AML-193 (cell line): Measurements from ENCODE around the gene VCX3A.
"Not testable (repeated sequence)": the region's sequence is repeated elsewhere in the genome, so short reads cannot be mapped to it uniquely, and the experiment has no call there.

Experiments used
- DNase-seq, 2 experiments: peaks; one replicate each; lab custom pipeline; 2025; lab: John Stamatoyannopoulos, UW

VCX3A gene

DNA sequence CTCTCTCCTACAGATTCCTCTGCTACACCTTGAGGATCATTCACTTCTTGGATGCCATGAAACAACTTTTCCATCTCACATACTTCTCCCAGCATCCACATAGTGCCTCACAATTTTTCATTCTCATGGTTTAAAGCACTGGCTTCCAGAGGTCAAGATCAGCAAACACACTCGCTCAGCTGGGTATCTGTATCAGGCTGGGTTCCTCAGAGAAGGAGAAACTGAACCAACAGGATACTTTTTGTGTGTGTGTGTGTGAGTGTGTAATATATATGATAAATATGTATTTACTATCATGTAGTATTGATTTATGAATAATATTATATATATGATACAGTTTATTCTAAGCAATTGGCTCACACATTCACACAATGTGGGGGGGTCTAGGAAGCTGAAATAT lies at the start of gene VCX3A:
VCX3A (minus strand) TSS at position 101 of the 400 bp plus-strand sequence. CDS start 621 bp downstream, outside the sequence.
- not testable (repeated sequence) for DNase-seq

DNA sequence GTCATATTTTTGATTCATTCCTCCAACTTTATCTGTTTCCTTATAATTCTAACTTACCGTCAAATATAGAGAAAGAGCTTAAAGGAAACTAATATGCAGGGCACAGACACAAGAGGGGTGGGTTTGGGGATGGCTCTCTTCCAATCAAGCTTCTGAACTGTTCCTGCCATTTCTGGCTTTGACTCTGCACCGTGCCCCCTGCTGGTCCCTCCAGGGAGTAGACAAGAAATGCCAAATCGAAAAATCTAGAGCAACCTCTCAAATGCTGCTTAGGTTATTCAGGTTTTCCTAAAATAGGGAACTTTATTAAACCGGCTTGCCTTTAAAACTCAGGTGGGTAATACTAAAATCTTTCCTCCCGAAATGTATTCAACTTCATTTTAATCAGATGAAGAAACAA lies 39.8 kb upstream of the VCX3A start:
- DNase-seq = no peak

DNA sequence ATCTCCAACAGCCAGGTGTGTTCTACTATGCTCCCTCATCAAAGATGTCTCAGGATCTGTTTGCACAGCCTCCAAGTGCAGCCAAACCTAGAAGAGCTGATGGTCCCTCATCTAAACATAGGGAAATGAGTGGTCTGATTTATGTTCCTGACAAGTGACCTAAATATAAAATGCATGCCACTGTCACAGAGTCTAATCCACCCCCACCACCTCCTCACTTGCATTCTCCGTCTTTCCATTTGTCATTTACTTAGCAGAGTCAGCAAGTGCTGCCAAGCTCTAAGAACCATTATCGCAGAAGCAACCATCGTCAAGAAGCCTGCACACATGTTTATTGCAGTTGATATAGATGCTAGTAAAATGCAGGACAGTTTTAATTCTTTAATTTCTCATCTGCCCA lies 33.1 kb upstream of the VCX3A start:
- no peak for DNase-seq

DNA sequence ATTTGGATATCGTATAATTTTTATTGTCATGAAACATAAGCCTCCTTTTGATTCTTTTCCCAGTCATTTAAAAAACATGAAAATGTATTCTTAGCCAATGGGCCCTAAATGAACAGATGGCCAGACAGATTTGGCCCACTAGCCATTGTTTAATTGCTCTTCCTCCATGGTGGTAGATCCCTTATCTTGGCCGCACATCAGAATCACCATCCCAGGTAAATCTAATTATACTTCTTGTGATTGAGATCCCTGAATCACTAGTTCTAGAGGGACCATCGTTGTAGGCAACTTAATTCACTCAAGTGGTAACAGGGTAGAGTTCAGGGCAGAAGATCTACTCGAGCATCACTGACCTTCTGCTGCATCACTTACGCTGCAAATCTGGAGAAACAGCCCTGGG lies 24.1 kb upstream of the VCX3A start:
- DNase-seq = no peak

DNA sequence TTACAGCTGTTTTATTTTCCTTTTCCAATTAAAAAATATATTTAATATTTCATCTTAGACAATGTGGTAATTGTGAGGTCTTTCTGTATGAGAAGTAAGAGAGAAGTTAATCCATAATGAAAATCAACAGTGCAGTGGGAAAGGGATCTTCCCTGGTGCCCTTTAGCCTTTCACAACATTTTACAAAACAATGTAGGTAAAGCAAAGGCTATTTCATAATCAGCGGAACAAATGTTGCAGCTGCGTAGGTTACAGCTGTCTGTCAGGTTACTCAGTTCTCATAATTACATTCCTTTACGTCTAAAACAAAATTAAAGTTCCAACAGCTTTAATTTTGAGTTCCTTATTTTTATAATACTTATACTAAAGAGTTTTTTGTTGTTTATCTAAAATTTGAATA lies 22.8 kb upstream of the VCX3A start:
- no peak for DNase-seq

DNA sequence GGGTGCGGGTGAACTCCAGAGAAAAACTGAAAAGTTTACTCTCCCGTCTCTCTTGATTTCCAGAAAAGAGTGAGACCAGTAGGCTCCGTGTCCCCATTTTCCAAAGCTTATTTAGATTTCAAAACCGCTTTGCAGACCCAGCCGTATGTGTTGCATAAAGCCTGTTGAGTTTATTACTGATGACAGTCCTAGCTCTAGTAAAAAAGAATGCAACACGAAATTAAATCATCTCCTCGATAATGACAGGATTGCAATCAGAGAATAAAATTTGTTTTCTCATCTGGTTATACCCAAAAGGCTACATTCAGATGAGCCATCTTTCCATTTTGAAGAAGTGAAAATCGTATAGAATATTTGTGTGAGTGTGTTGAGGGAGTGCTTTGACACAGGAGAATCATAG lies 16.1 kb upstream of the VCX3A start:
- DNase-seq = no peak

DNA sequence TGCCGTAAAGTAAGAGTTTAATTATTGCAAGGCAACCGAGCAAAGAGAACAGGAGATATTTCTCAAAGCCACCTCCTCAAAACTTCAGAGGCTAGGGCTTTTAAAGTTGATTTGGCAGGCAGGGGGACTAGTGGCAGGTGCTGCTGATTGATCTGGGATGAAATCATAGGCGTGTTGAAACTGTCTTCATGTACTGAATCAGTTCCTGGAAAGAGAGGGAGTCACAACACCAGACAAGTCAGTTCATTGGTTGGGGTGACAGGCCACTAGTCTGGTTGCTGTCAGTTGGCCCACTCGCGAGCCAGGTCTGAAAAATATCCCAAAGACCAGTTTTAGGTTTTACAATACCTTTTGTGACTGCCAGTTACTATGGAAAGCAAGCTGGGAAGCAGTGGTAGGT lies 10.8 kb upstream of the VCX3A start:
- no peak for DNase-seq

DNA sequence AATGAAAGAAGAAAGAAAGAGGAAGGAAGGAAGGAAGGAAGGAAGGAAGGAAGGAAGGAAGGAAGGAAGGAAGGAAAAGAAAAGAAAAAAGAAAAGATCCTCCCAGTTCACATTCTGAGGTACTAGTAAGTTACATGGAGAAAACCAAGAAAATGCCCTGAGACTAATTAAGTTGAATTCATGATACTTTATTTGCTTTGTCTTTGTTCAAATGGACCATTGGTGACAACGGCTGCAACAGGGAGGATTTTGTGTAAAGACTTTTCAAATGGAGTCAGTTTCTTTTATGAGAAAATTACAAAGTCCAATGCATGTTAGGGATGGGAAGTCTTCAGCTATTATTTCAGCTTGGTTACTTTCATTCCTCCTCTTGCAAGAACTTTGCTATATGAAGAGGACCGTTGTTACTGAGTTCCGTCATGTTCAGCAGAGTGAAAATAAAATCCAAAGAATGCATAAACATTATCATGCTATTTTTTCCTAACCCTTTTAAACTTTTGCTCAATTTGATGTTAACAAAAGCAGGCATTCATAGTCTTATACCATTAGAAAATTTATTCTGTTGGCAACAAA lies 8.3 kb downstream of the VCX3A start:
- no peak for DNase-seq

DNA sequence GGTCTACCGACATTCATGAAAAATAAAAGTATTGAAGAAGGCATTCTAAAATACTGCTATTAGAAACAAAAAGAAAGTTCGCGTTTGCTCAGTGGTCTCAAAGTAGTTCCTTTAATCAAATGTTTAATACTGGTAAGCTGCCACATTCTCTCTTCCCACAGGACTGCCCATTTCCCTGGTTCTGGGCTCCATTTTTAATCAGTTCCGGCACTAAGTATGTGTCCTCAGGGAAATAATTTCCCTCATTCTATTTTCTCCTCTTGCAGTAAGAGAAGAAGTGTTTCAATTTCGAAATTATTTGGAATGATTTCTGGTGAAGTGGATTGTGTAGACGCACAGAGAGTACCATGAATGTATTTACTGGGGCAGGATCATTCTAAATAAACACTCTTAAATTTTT lies 17.5 kb downstream of the VCX3A start:
- no peak for DNase-seq

DNA sequence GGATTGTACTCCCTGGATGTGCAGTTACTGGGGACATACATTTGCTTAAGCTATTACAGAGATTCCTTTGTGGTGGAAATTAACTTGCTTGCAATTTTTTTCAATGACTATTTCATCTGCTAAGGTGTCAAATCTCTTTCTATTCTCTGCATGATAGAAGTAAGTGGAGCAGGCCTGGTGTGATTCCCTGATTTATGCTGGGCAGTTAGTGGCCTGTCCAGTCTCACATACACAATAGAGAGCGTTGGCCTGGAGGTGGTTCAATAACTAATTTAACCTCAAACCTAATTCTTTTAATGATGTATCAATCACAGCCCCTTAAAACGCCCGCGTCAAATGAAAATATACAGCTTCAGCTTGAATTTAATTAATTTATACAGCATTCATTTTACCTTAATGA lies 28.5 kb downstream of the VCX3A start:
- no peak for DNase-seq

DNA sequence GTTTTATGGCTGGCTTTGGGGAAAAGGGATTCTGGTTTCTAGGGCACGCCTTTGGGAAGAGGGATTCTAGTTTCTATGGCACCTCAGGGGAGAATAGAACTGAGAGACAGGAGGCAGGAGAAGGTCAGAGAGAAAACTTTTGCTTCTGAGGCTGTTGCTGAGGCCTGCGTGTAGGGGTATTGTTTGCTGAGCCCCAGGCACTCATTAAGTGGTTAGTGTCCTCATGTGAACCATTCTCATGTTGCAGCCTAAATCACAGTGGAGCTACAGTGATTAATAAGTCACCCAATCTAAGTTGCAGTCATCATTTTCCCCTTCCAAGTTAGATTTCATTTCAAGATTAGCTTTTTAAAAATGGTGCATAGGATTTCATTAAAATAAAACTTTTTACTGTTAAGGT lies 29.0 kb downstream of the VCX3A start:
- no peak for DNase-seq

DNA sequence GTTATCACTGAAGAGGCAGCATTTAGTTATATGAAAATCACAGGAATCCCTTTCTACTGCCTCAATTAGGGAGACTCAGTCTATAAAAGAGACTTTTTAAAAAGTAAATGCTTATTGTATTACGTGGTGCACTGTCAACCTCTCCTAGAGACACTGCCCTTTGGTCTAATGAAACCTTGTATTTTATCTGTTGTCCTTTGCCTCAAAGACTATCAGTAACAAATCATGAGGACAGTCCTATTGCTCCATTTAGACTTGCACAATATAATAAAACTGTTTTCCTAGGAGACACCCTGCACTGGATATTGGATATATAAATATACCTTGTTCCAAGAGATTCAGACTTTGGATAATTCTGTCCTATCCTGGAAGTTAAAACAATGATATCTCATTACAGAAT lies 34.2 kb downstream of the VCX3A start:
- DNase-seq = no peak

DNA sequence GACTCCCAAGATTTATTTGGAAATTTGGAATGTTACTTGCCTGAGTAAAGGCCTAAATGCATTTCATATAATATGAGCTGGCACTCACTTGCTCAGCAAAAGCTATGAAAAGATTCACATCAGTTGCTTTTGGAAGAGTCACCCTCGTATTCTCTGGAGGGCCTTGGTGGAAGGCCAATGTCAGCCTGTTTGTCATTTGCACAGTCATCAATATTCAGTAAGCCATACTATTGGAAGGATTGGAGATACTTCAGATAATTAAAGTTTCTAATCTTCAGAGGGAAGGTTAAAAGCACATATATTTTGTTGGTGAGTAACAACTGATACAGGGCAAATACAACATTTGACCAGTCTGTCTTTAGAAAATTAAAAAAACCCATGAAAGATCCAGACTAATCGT lies 36.6 kb downstream of the VCX3A start:
- DNase-seq = no peak
